ENCODE measurements around the gene SEMA4C.

- TF ChIP-seq CTCF (IDR thresholded peaks at IDR 0.05) (no peak), ZFX (IDR thresholded peaks at IDR 0.05; ENCODE audit: borderline replicate concordance) (no peak)
Measured at GRCh38 chr2:96914332-96914731, 44.5 kb upstream of the SEMA4C start.
